HepG2 (cell line): ENCODE results near the gene OPRL1. TPM values are rescaled to one million over a fixed set of nuclear protein-coding genes. Genes with fewer than 3 reads are reported as not detected.

ENCODE experiments used
- AHR ChIP-seq: IDR thresholded peaks from 2 replicates; pipeline ENCODE4 v1.6.1; 2018; ENCODE audit warnings: missing genetic modification reagents, missing compliant biosample characterization
- AKAP8 ChIP-seq: sonication (generic); formaldehyde crosslinking; IDR thresholded peaks from 2 replicates; pipeline ENCODE4 v1.5.1; 2020; ENCODE audit warnings: mild to moderate bottlenecking, missing genetic modification reagents
- ASH2L ChIP-seq: fragments of 300-600, 200-600 bp; sonication (generic); IDR thresholded peaks from 2 replicates; pipeline ENCODE4 v1.7.0; 2017; ENCODE audit warnings: low read depth, mild to moderate bottlenecking, moderate library complexity, mixed read lengths, low read length; ENCODE audit not compliant: insufficient read length
- CEBPB ChIP-seq: IDR thresholded peaks from 2 replicates; pipeline ENCODE4 v1.6.1; 2011; ENCODE audit warnings: low read depth, low read length, improper control_type of control experiment, borderline replicate concordance
- DNMT1 ChIP-seq: sonication (generic); formaldehyde crosslinking; IDR thresholded peaks from 2 replicates; pipeline ENCODE4 v1.5.1; 2020; ENCODE audit warnings: mild to moderate bottlenecking, missing genetic modification reagents
- DNMT3B ChIP-seq: conservative IDR thresholded peaks from 2 replicates; pipeline ENCODE4 v1.6.1; 2016; ENCODE audit warnings: missing biosample characterization, control low read depth
- EED ChIP-seq: sonication (generic); formaldehyde crosslinking; IDR thresholded peaks from 2 replicates; pipeline ENCODE4 v1.5.0; 2020; ENCODE audit warnings: mild to moderate bottlenecking, missing genetic modification reagents
- GTF2F1 ChIP-seq: fragments of 150-350 bp; IDR thresholded peaks from 2 replicates; pipeline ENCODE4 v1.6.1; 2014; ENCODE audit warnings: low read length
- HNF1A ChIP-seq, 2 experiments: sonication (generic) in 1 of 2; formaldehyde crosslinking in 1 of 2; IDR thresholded peaks; 2 replicates each; pipeline versions ENCODE4 v1.4.0 to v1.6.1; 2016 to 2020; ENCODE audit warnings: borderline replicate concordance in 1 of 2, low read depth in 1 of 2, mild to moderate bottlenecking in 1 of 2, missing genetic modification reagents in 1 of 2
- IRX3 ChIP-seq: sonication (generic); formaldehyde crosslinking; IDR thresholded peaks from 2 replicates; pipeline ENCODE4 v1.8.1; 2023; ENCODE audit warnings: mild to moderate bottlenecking, low read depth, missing genetic modification reagents, borderline replicate concordance
- KLF6 ChIP-seq: IDR thresholded peaks from 2 replicates; pipeline ENCODE4 v1.8.0; 2016; ENCODE audit warnings: missing biosample characterization, missing genetic modification reagents
- MIER3 ChIP-seq: IDR thresholded peaks from 2 replicates; pipeline ENCODE4 v1.6.1; 2016; ENCODE audit warnings: missing compliant biosample characterization, borderline replicate concordance
- MLLT10 ChIP-seq: sonication (generic); formaldehyde crosslinking; IDR thresholded peaks from 2 replicates; pipeline ENCODE4 v1.4.0; 2020; ENCODE audit warnings: missing genetic modification reagents
- NCOA2 ChIP-seq: sonication (generic); formaldehyde crosslinking; IDR thresholded peaks from 2 replicates; pipeline ENCODE4 v1.8.0; 2022; ENCODE audit warnings: inconsistent platforms
- POGZ ChIP-seq: sonication (generic); formaldehyde crosslinking; IDR thresholded peaks from 2 replicates; pipeline ENCODE4 v1.4.0; 2020; ENCODE audit warnings: mild to moderate bottlenecking, missing genetic modification reagents
- RBAK ChIP-seq: sonication (generic); formaldehyde crosslinking; IDR thresholded peaks from 2 replicates; pipeline ENCODE4 v1.5.1; 2020; ENCODE audit warnings: mild to moderate bottlenecking, missing genetic modification reagents
- SNAPC5 ChIP-seq: sonication (generic); formaldehyde crosslinking; IDR thresholded peaks from 2 replicates; pipeline ENCODE4 v1.8.1; 2023; ENCODE audit warnings: mild to moderate bottlenecking, missing genetic modification reagents, borderline replicate concordance
- SOX13 ChIP-seq, 3 experiments: fragments of 450-650 bp in 1 of 3; sonication (generic) in 1 of 3; formaldehyde crosslinking in 1 of 3; IDR thresholded peaks in 2 of 3; conservative IDR thresholded peaks in 1 of 3; 2 replicates each; pipeline versions ENCODE4 v1.5.0 to v1.6.1; 2016 to 2020; ENCODE audit warnings: antibody characterized with exemption in 1 of 3, mild to moderate bottlenecking in 1 of 3, missing compliant biosample characterization in 1 of 3, missing genetic modification reagents in 1 of 3, moderate library complexity in 1 of 3
- SRF ChIP-seq: IDR thresholded peaks from 2 replicates; pipeline ENCODE4 v1.6.1; 2011; ENCODE audit warnings: mild to moderate bottlenecking, low read depth, low read length, moderate library complexity
- THAP8 ChIP-seq: sonication (generic); formaldehyde crosslinking; IDR thresholded peaks from 2 replicates; pipeline ENCODE4 v1.5.1; 2020; ENCODE audit warnings: missing genetic modification reagents, mild to moderate bottlenecking, borderline replicate concordance
- TOE1 ChIP-seq: sonication (generic); formaldehyde crosslinking; IDR thresholded peaks from 2 replicates; pipeline ENCODE4 v1.4.0; 2020; ENCODE audit warnings: mild to moderate bottlenecking, missing genetic modification reagents
- YY1 ChIP-seq: IDR thresholded peaks from 2 replicates; pipeline ENCODE4 v1.6.1; 2011; ENCODE audit warnings: low read length, low read depth, moderate library complexity, mild to moderate bottlenecking; ENCODE audit not compliant: insufficient read depth, insufficient replicate concordance
- ZNF382 ChIP-seq: sonication (generic); formaldehyde crosslinking; IDR thresholded peaks from 2 replicates; pipeline ENCODE4 v1.5.0; 2020; ENCODE audit warnings: missing genetic modification reagents, mild to moderate bottlenecking, borderline replicate concordance
- ZNF577 ChIP-seq: sonication (generic); formaldehyde crosslinking; IDR thresholded peaks from 2 replicates; pipeline ENCODE4 v1.4.0; 2020; ENCODE audit warnings: mild to moderate bottlenecking, low read depth, missing genetic modification reagents, borderline replicate concordance
- ZNF674 ChIP-seq: sonication (generic); formaldehyde crosslinking; IDR thresholded peaks from 2 replicates; pipeline ENCODE4 v1.5.0; 2020; ENCODE audit warnings: low read depth, mild to moderate bottlenecking, missing genetic modification reagents
- ZNF749 ChIP-seq: sonication (generic); formaldehyde crosslinking; IDR thresholded peaks from 2 replicates; pipeline ENCODE4 v1.8.0; 2022; ENCODE audit warnings: mild to moderate bottlenecking, missing genetic modification reagents, moderate library complexity, borderline replicate concordance
- ZNF841 ChIP-seq: sonication (generic); formaldehyde crosslinking; IDR thresholded peaks from 2 replicates; pipeline ENCODE4 v1.8.1; 2023; ENCODE audit warnings: missing genetic modification reagents, borderline replicate concordance
- ZSCAN9 ChIP-seq: IDR thresholded peaks from 2 replicates; pipeline ENCODE4 v1.6.1; 2016; ENCODE audit warnings: borderline replicate concordance
- polyA plus RNA-seq, 8 experiments: library from polyadenylated mRNA; depleted of rRNA in 3 of 8; stranded (reverse) in 7 of 8; unstranded in 1 of 8; fragments of >200 nt; fragmentation: Illumina TruSeq in 4 of 8; extraction: Trizol in 4 of 8; gene quantifications; 2 replicates each; pipeline versions ENCODE4 v1.2.1 to v1.2.3, GENCODE V29; 2011 to 2016; ENCODE audit warnings: low read depth in 4 of 8, missing spikeins in 1 of 8, mixed read lengths in 1 of 8; ENCODE audit not compliant: insufficient read depth in 1 of 8
- total RNA-seq, 5 experiments: library from RNA; depleted of rRNA; stranded (reverse); fragments of >200 nt; fragmentation: Illumina TruSeq; extraction: Trizol; gene quantifications; 2 replicates each; pipeline ENCODE4 v1.2.3, GENCODE V29; 2016; ENCODE audit warnings: low read depth in 1 of 5

OPRL1 gene
- total and polyA plus RNA-seq, 2 of the 13 experiments (the other 11 are each of a cell fraction or from before 2014, with no cell fraction given): 0.35 to 0.71 TPM

DNA sequence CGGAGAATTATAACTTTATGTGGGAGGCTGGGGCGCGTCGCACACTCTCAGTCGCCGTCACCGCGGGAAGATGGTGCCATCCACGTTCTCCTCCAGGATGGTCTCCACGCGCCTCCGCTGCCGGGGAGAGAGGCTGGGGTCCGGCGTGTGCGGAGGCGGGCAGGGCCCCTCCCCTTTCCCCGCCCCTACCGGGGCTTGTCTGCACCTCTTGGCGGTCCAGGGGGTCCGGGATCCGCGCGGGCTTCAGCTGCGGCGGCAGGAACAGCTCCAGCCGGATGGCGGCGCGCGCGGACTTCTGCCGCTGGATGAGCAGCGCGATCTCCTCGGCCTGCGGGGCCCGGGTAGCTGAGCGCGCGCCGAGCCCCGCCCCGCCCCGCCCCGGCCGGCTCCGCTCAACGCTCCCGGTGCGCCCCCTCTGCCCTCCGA, 3.5 kb downstream of the OPRL1 start (continued):
- TF ChIP-seq IRX3 (CRISPR knock-in tag): no peak
- peak; percentile 35; the same call in 1 of the 2 replicates for TF ChIP-seq POGZ (CRISPR knock-in tag)
- no peak for TF ChIP-seq ZNF674 (CRISPR knock-in tag)
- no peak for TF ChIP-seq THAP8
- no peak for TF ChIP-seq CEBPB
- no peak for TF ChIP-seq RBAK (CRISPR knock-in tag)
- TF ChIP-seq SRF: no peak
- no peak for TF ChIP-seq TOE1 (CRISPR knock-in tag)
- no peak for TF ChIP-seq KLF6
- peak; percentile 28; the same call in 1 of the 2 replicates for TF ChIP-seq NCOA2 (CRISPR knock-in tag)
- no peak for TF ChIP-seq ZNF749 (CRISPR knock-in tag)
- no peak for TF ChIP-seq ZNF382
- TF ChIP-seq DNMT1 (CRISPR knock-in tag): no peak
- TF ChIP-seq ZSCAN9 (CRISPR knock-in tag): no peak
- no peak for TF ChIP-seq ZNF577 (CRISPR knock-in tag)
- TF ChIP-seq EED: no peak
- TF ChIP-seq ZNF841 (CRISPR knock-in tag): no peak
- peak; percentile 23 for TF ChIP-seq ASH2L
- TF ChIP-seq AHR (CRISPR knock-in tag): no peak
- TF ChIP-seq HNF1A (IDR thresholded peaks at IDR 0.05; ENCODE audit: low read depth): no peak
- no peak for TF ChIP-seq HNF1A (CRISPR knock-in tag; IDR thresholded peaks at IDR 0.05; ENCODE audit: borderline replicate concordance)
- TF ChIP-seq SOX13 (IDR thresholded peaks at IDR 0.05): no peak
- peak in 1 of 2 experiments; percentile 7; a peak in 1 of 4 replicates for TF ChIP-seq SOX13 (CRISPR knock-in tag; conservative IDR thresholded peaks at IDR 0.05 in 1 of 2, IDR thresholded peaks at IDR 0.05 in 1 of 2)
- TF ChIP-seq YY1: peak; percentile 47
- TF ChIP-seq AKAP8 (CRISPR knock-in tag): peak; percentile 37; the same call in 1 of the 2 replicates
- TF ChIP-seq DNMT3B (CRISPR knock-in tag): no peak
- no peak for TF ChIP-seq GTF2F1
- no peak for TF ChIP-seq MIER3 (CRISPR knock-in tag)
- TF ChIP-seq MLLT10: no peak
- no peak for TF ChIP-seq SNAPC5 (CRISPR knock-in tag)
